ENCODE results near the gene MATR3.
"Not testable (repeated sequence)": the region's sequence is repeated elsewhere in the genome, so short reads cannot be mapped to it uniquely, and the experiment has no call there.

MATR3 gene
- 19.0 to 103 reads per million in 2 donors for total RNA-seq

DNA sequence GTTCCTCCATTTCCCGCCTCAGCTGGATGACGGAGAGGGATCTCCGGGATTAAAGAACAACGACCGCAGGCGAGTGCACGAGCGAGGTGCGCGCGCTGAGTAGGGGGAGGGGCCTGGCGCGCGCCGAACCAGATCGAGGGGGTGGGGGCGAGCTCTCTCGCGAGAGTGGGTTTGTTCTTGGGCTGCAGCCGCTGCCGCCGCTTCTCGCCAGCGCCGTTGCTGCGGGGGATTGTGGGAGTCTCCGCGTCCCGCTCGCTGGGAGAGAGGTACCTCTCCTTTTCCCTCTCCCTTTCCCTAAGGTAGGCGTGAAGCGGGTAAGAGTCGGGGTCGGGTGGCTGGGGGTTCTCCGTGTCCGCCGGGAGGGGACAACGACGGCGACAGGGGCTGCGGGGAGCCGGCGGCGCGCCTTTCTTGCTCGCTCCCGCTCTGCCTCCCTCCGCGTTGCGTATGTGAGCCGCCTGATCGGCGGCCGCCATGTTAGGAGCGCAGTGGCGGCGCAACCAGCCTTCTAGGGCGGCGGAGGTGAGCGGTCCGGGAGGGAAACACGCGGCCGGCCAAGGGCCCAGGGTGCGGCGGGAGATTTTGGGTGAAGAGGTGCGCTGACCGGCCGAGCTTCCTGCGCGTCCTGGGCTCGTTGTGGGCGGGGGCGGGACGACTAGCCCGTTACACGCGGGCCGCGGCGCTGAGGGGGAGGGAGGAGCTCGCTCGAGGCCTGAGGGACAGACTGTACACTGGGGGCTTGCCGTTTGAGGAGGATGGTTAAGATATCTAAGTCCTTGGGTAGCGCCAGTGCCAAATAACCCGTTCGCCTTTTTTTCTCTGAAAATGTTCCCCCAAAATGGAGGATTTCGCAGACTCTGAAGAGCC, at the start of gene MATR3:
Gene MATR3 (plus strand): TSS at position 234 of the 867 bp plus-strand sequence. CDS start 13,676 bp downstream, outside the sequence.
- DNase-seq: peak; percentile 92

DNA sequence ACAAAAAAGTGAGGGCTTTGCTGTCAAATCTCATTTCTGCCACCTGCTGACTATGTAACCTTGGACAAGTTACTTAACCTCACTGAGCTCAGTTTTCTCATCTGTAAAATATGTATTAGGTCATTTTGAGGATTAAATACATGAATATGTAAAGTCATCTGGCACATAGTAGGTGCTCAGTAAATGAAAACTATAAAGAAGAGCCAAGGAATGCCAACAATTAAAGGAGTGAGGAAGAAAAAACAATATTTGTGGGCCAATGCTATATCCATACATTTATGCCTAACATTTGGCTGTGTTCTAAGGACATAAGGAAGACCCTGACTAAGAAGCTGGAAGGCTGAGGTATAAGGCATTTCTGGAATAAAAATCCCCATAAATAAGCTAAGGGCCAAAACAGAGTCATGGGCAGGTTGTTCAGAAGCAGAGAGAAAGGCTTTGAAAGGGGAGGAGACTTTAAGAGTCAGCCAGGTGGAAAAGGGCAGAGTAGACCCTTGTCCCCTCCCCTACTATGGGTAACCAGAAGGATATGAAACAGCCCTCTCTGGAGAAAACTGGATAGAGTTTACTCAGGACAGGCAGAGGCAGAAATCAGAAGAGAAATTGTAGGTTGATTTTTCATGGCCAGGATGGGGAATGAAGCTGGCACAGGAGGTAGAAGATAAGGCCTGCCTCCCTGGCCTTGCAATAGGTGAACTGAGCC, 47.8 kb upstream of the MATR3 start:
- DNase-seq: no peak

DNA sequence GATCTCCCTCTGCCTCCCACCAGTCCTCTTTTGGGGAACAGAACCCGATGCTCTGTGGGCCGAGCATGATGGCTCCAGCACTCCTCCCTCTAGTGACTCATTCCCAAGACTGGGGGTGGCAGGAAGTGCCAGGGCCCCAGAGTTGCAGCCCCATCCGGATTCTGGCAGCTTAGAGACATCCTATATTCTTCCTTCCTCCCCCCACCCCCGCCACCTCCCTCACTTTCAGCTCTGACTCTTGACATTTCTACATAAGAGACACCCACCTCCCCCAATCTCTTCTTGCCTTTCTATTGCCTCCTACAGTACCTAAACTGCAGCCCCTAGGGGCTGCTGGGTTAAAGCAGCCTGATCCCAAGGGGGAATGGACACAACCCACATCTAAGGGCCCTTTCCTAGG, 47.1 kb upstream of the MATR3 start:
- no peak for DNase-seq

DNA sequence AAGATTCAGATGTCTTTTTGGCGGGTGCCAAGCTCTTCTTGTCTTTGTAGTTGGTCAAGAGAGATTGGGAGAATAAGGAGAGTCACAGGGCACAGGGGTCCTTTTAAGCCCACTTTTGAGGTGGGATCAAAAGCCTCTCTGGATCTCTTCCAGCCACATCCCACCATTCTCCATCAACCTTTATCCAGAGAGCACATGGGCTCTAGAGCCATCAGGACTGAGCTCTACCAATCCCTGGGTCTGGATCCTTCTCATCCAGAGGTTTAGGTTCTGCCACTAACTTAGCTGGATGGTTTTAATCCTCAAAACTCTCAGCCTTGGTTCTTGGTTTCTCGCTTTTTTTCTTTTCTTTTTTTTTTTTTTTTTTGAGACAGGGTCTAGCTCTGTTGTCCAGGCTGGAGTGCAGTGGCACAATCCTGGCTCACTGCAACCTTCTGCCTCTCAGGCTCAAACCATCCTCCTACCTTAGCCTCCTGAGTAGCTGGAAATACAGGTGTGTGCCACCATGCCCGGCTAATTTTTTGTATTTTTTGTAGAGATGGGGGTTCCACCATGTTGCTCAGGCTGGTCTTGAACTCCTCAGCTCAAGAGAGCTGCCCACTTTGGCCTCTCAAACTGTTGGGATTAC, 44.6 kb upstream of the MATR3 start:
- no peak for DNase-seq

DNA sequence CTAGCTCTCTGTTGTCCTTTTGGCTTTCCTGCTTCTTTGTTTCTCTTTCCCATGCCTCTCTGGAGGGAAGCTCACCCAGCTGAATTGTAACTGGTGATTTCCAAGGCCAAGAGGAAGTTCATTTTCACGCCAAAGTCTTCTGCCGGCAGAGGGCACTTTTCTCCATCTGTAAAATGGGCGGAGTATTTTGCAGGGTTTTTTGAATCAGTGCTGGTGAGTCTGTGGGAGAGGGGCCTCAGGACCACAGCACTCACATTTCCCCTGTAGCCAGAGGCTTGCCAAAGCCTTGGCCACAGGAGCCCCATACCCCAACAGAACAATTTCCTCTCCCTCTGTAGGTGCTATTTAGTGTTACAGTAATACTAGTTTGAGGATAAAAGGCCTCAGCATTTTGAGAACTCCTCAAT, 42.3 kb upstream of the MATR3 start:
- DNase-seq: peak; percentile 12

DNA sequence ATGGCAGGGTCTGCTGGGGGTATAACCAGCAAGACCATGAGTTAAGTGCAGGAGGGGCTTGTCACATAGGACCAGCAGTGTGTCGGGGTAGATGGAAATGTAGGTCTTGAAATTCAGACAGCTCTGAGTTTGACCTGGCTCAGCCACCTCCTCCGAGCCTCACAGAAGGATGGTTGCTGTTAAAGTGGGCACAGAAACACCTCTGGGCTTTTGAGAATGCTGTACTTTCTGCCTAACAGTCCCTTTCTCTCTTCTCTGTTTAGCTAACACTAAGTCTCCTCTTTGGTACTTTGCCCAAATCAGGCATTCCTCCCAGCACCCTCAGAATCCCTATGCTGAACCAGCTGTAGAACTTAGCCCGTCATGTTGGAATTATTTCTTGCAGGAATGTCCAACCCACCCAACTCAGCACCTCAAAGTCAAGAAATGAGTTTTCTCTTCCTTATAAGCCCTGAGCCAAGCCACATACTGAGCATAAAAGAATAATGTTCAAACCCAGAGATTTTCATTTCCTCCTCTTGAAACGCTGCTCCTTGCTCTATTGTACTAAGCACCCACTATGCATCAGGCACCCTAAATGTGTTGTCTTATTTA, 41.7 kb upstream of the MATR3 start:
- DNase-seq: no peak

DNA sequence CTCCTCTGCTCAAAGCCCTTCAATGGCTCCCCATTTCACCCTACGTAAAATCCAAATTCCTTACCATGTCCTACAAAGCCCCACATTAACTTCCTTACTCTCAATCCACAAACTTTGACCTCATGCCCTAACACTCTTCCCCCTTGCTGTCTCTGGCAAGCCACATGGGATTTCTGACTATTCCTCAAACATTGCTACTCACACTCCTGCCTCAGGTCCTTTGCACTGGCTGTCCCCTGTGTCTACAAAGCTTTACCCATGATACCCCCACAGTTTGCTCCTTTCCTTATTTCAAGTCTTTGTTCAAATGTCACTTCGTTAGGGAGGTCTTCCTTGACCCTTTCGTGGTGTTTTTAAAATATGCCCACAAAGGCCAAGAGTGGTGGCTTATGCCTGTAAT, 40.4 kb upstream of the MATR3 start:
- DNase-seq: no peak

GRCh38 chr5:139256820-139257219, 36.7 kb upstream of the MATR3 start:
- DNase-seq: no peak

DNA sequence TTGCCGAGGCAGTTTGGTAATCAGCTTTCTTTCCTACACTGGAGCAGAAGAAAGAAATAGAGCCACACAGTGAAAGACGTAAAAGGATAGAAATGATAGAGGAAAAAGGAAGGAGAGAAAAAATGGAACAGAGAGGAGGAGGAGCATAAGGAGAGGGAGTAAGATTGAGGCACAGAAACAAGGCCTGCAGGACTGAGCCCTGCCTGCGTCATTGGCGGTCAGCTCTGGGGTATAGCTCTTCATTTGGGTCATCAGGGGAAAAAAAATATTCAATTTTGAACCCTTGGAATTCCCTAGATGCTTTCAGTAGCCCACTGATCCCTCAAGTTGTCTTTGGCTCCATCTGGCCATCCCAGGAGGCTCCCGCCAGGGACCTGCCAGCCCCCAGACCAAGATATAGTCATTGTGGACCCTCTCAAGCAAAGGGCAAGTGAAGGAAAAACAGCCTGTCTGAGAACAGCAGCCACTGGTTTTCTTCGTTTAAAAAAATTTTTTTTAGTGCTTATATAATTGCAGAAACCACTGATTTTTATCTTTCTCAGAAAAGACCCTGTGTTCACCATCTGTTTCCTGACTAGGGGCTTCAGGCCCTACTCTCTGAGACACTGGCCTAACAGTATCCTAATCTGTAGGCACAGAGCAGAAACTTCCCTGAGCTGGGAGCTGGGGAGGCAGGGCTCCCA, 31.3 kb upstream of the MATR3 start:
- DNase-seq: no peak

- peak; percentile 13 for DNase-seq
These were observed 30.6 kb upstream of the MATR3 start for GRCh38 chr5:139262742-139263445.

GRCh38 chr5:139263536-139263935, 30.0 kb upstream of the MATR3 start:
- DNase-seq: no peak

DNA sequence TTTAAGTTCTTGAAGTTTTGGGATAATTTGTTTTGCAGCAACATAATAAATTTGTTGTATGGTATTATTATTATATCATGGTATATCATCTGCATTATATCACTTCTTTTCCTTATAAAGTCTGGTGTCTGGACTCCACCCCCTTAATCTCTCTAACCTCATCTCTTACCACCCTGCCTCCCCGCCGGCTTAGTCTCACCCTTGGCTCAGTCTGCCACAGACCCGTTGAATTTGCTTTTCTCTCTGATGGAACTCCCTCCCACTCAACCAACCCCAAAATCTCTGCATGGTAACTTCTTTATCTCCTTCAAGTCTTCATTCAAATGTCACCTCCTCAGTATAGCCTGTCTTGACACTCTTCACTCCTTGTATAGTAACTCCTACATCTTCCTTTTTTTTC, 29.6 kb upstream of the MATR3 start:
- no peak for DNase-seq

DNA sequence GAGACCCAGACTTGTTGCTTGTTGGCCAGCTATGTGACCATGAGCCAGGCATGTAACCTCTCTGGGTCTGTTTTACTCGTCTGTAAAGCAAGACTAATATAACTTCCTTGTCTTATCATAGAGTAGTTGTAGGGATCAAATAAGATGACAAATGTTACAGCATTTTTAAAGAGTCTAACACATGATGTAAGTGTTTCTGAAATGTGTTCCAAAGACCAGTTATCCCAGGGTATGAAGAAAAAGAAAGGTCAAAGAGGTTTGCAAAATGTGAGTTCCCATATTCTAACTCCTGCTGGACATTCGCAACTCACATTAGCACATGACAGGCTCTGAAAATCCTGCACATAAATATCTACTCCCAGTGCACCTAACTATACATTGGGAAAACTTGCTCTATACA, 28.5 kb upstream of the MATR3 start:
- no peak for DNase-seq

- no peak for DNase-seq
These were observed 27.3 kb upstream of the MATR3 start for GRCh38 chr5:139266236-139266635.

DNA sequence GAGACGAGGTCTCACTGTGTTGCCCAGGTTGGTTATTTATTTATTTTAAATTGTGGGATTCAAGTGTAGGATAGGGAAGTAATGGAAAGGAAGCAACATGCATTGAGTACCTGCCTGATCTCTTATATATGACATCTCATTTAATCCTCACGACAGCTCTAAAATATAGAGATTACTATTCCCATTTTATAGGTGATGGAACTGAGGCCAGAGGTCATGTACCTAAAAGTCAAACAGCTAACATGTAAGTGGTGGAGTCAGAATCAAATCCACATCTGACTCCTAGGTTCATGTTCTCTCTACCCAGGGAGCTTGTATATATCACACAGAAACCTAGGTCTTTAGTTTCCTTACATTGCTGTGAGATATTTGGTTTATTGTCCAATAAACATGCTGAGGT, 26.1 kb upstream of the MATR3 start:
- no peak for DNase-seq

DNA sequence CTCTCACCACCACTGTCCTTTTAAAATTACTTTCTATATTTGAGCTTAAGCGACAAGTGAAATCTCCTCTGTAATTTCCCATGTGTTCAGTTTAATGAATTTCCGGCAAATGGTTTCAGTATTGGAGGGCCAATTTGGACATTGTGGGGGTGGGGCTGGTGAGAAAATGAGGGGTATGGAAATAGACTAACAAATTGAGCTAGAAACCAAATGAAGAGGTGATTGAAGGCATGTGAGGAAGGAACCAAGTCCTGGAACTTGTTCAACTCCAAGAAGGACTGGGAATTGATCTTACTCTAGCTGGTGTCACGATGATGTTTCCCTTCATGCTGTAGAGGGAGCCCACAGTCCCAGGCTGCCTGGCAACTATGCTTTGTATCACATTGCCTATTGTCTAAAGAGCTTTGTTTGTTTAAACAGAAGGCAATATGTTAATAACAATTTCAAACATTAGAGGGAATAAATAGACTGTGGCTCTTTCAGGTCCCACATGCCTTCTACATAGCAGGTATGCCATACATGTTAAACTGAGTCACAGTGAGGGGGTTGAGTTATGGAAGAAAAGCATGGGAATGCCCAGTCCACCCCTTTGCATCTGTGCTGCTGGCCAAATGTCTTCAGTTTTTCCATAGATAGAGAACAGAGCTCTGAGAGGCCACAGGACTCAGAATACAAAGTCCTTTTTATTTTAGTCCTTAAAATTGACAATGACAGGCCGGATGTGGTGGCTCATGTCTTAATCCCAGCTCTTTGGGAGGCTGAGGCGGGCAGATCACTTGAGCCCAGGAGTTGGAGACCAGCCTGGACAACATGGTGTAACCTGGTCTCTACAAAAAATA, 25.0 kb upstream of the MATR3 start:
- DNase-seq: no peak

DNA sequence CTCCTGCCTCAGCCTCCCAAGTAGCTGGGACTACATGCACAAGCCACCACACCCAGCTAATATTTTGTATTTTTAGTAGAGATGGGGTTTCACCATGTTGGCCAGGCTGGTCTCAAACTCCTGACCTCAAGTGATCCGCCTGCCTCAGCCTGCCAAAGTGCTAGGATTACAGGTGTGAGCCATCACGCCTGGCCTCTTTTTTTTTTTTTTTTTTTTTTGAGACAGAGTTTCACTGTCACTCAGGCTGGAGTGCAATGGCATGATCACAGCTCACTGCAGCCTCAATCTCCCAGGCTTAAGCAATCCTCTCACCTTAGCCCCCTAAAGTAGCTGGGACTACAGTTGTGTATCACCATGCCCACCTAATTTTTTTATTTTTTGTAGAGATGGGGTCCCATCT, 22.8 kb upstream of the MATR3 start:
- not testable (repeated sequence) for DNase-seq

DNA sequence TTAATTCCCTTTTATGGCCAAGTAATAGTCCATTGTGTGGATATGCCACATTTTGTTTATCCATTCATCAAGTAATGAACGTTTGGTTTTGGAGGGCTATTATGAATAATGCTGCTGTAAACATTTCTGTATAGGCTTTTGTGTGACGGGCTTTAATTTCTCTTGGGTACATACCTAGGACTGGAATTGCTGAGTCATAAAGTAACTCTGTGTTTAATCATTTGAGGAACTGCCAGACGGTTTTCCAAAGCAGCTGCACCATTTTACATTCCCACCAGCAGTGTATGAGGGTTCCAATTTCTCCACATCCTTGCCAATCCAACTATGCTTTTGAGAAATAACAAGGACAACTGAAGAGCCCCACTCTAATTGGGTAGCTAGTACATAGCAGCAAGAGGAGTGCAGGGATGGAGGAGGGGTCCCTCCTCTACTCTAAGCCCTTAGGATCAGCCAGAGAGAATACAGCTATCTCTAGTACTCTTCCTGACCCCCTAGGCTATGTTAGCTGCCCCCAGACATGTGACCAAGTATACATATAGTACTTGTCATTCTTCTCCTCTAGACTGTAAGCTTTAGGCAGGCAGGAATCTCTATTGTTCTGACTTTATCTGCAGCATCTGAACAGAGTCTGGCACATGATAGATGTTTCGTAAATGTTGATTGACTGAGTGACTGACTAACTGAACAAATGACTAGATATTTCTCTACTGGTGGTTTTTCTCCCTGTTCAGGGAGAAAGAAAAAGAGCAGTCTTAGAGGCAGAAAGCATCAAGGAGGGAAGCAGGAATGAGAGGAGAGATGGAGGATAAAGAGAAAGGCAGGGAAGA, 22.1 kb upstream of the MATR3 start:
- no peak for DNase-seq

DNA sequence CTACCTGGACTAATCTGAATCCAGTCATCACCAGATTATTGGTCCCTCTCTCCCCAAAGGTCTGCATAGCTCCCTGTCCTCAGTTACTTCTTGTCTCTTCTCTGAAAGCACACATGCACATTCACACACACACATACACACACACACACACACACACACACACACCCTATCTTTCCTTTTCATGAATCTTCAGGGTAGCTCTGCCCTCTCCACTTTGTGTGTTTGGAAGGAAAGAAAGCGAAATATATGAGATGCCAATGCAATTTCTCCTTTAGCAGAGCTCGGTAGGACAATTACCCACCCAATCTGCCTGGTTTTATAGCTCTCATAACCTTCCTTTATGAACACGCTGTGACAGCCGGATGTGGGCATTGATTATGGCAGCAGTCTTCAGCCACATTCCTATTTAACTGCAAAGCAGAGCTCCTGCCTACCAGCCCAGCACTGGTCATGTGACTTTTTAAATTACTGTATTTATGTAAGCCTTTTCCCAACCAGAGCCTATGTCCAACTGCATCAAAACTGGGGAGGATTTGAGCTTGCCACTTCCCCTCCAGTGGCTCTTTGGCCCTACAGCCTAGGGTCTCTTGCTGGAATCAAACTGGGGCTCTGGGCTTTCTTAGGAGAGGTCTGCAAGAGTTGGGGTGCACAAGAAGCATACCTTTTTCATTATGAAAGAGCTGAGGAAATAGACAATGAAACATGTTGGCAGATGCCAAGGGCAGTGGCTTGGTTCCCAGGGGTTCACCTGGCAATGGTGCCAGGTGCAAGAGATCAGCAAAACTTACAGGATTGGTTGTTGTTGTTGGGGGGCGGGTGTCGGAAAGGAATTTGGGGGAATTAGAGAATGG, 20.8 kb upstream of the MATR3 start:
- peak; percentile 13 for DNase-seq
